ACHN (cell line): ENCODE results near the gene ONECUT2.
"Not testable (repeated sequence)": the region's sequence is repeated elsewhere in the genome, so short reads cannot be mapped to it uniquely, and the experiment has no call there.

Source experiments
- DNase-seq: peaks from one replicate; pipeline ENCODE4 v3.0.0-alpha.2; 2015
- in situ Hi-C: cut with HindIII; loops from 2 replicates; pipeline ENCODE4 v1.10.0; 2017; ENCODE audit warnings: low sequenced_read_pairs, low pct_ligation_motif_present, low pct_unique_long_range_greater_than_20kb

ONECUT2 gene

DNA sequence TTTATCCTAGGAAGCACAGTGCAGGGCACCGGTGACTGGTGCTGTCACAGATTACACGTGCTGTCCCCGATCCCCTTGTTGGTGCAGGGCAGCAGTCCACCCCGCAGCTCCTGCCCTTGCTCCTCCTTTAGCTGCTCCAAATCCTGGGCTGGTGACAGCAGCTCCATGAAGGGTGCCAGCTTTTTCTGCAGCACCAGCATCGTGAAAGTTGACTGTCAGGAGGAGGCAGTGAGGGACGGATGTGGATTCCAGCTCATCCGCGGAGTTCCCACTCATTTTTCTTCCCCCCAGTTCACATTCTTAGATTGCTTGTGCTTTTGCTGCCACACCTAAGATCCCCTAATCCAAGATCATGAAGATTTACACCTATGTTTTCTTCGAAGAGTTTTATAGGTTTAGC lies 67.5 kb downstream of the ONECUT2 start:
- DNase-seq, result no peak
- in situ Hi-C loops, result no loop called here

DNA sequence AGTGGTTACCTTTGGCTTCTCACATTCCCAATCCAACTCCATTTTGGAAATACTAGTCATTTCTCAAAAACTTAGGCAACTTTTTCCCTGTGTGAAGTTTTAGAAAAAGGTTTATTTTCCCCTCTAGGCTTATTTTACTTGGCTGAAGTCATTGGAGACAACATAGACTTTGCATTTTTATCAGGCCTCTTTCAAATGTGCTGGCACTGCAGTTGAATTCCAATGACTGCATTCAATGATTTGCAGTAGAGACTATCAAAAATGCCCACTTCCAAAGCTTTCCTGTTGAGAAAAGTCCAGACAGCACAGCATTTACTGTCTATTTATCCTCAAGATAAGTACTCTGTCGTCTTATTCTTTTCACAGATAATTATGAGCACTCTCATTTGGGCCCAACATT lies 70.1 kb downstream of the ONECUT2 start:
- no peak for DNase-seq
- in situ Hi-C loops, result no loop called here

- in situ Hi-C loops, result no loop called here
- no peak for DNase-seq
Measured at GRCh38 chr18:57516056-57516455, 80.9 kb downstream of the ONECUT2 start.

GRCh38 chr18:57518533-57518932 lies 83.4 kb downstream of the ONECUT2 start:
- no peak for DNase-seq
- in situ Hi-C loops, result no loop called here

GRCh38 chr18:57519668-57520424 lies 84.7 kb downstream of the ONECUT2 start:
- in situ Hi-C loops, result no loop called here
- no peak for DNase-seq

GRCh38 chr18:57522348-57522747 lies 87.2 kb downstream of the ONECUT2 start:
- in situ Hi-C loops, result not testable (repeated sequence)

GRCh38 chr18:57523171-57523956 lies 88.2 kb downstream of the ONECUT2 start:
- in situ Hi-C loops, result no loop called here
- no peak for DNase-seq

More at GRCh38 chr18:57522348-57522747, 87.2 kb downstream of the ONECUT2 start:
- not testable (repeated sequence) for DNase-seq

DNA sequence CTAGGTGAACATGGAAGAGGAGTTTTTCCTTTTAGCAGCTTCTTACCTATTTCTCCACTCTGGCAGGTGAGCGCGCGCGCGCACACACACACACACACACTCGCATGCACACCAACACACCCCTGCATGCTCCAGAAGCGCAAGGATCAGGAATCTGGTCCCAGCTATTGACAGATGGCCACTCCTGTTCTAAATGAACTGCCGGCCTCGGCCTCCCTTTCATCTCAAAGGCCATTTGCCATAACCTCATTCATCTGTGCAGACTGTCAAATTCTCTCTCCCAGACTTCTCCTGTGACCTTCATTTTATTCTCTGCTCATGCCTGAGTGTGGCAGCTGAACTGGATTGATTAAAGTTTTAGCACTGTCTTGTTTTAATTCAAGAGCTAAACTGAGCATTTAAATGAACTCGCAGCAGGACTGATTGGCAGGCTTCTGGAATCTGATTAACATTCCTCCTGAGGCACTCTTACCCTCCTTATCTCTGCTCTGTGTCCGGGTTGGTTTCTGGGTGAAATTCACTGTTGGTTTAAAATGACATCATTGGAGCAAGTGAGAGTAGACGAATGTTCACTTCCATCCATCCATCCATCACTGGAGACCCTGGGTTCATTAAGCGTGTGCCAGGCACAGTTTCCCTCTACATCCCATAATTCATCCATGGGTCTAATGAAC lies 92.5 kb downstream of the ONECUT2 start:
- in situ Hi-C loops, result no loop called here
- DNase-seq, result no peak

DNA sequence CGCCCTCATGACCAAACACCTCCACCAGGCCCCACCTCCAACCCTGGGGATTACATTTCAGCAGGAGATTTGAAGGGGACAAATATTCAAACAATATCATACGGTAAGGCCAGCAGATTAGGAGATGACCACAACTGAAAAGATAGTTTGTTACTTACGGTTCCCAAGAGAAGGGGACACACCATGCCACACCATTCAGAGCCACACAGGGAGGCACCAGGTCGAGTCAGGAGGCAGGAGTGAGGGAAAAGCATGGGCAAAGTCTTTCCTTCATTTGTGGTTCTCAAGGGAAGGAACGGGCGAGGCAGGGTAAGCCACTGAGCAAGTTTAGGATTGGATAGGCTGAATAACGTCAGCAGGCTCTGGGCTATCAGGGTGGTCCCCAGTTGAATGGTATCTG lies 94.0 kb downstream of the ONECUT2 start:
- in situ Hi-C loops, result no loop called here
- no peak for DNase-seq

DNA sequence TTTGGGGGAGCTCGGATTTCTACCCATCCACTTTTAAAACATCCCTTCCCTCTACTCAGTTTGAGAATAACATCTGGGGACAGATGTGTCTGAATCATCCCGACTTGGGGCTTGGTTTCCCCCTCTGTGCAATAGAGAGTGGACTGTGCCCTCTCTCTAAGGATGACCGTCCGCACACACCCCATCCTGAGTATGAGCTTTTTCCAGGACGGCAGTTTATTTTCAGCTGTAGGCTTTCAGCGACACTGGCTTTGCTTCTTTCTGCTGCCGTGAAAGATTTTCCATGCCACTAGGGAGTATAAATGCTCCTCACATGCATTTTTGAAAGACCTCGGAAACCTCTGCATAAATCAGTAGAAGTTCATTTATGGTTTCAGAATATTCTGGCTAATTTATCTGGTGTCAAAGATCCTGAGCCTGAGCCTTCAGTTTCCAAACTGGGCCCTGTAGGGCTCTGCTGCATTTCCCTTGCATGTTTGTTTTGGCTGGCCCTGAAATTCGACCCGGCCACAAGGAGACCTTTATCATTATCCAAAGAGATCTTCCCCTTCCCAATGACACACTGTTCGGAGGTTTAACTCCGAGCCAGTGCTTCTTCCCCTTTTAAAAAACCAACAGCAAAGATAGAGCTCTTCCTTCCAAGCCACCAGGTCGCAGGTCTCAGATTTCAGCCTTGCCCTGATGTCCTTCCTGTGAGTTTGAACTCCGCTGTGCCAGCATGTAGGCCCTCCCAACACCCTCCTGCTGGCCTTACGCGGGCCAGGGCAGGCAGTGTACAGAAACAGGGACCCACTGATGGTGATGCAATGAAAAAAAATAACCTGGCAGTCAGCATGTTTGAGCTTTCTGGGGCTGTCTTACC lies 98.1 kb downstream of the ONECUT2 start:
- DNase-seq, result no peak
- in situ Hi-C loops, result no loop called here

GRCh38 chr18:57533868-57534510 lies 98.8 kb downstream of the ONECUT2 start:
- in situ Hi-C loops, result no loop called here
- DNase-seq, result no peak

GRCh38 chr18:57534511-57534909 lies 99.3 kb downstream of the ONECUT2 start:
- in situ Hi-C loops, result no loop called here
- DNase-seq, result no peak

DNA sequence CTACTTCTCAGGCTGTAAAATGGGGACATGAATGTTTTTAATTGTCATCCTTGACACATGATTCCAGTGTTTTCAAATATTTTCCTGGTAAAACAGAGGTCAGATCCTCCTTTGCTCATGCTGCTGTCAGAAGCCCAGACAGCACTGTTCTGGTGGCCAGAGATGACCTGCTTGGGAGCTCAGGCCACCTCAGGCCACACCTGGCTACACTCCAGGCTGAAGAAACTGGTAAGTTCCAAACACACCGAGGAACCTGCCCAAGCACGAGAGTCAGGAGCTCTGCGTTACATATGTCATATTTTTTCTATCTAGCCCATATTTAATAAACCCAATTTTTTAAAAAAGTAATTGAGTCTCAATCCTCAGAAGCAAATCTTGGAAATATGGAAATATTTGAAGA lies 103.4 kb downstream of the ONECUT2 start:
- in situ Hi-C loops, result no loop called here
- DNase-seq, result no peak

- in situ Hi-C loops, result no loop called here
- DNase-seq, result no peak
Measured at GRCh38 chr18:57539702-57540101, 104.5 kb downstream of the ONECUT2 start.
